Mesothelial cell of epicardium (in vitro differentiated cells): Measurements from ENCODE around the gene RHOU. TPM values are rescaled to one million over a fixed set of nuclear protein-coding genes. Genes with fewer than 3 reads are reported as not detected.

Source experiments
- DNase-seq, 2 experiments: peaks; one replicate each; pipeline ENCODE4 v3.0.0; 2021; ENCODE audit warnings: low spot score in 2 of 2; ENCODE audit not compliant: unreplicated experiment in 2 of 2
- H3K27ac Mint-ChIP-seq: 2 replicates; pipeline ENCODE4 v1.8.0; 2021; ENCODE audit warnings: mixed read lengths
- H3K27me3 Mint-ChIP-seq: 2 replicates; pipeline ENCODE4 v1.8.0; 2021; ENCODE audit warnings: low read depth, mixed read lengths
- H3K36me3 Mint-ChIP-seq: 2 replicates; pipeline ENCODE4 v1.8.0; 2021; ENCODE audit warnings: mixed read lengths
- H3K4me1 Mint-ChIP-seq: 2 replicates; pipeline ENCODE4 v1.8.0; 2021; ENCODE audit warnings: mixed read lengths
- H3K4me3 Mint-ChIP-seq: 2 replicates; pipeline ENCODE4 v1.8.0; 2021; ENCODE audit warnings: mild to moderate bottlenecking, moderate library complexity, mixed read lengths
- H3K9me3 Mint-ChIP-seq: 2 replicates; pipeline ENCODE4 v1.8.0; 2021; ENCODE audit warnings: mixed read lengths
- total RNA-seq: library from RNA; stranded (reverse); gene quantifications from 3 replicates; pipeline ENCODE4 v1.2.1, GENCODE V29; 2021
- TF ChIP-seq, protein P1 (sequence below): fragments of 200-600 bp; sonication (generic); IDR thresholded peaks from one replicate; pipeline ENCODE4 v1.5.0; 2021; ENCODE audit warnings: antibody characterized with exemption; ENCODE audit not compliant: unreplicated experiment

RHOU gene
- total RNA-seq, 1 donor from 2014 or later, result 39.8 TPM

DNA sequence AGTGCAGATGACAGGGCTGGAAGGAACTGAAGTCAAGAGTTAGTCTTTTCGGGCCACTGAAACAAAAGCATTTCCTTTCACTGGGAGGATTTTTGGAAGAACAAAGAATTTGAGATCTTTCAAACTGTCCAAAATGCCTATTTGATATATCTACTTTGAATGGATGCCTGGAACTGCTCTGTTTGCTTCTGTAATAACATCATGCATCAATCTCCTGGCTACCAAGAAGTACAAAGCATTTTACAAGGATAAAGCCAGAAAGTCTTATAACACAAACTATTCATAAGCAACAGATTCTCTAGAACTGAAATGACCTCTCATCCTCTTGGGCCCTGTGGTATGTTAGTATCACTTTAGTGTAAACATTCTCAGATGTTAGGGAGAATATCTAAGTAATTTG, 18.2 kb upstream of the RHOU start:
- H3K27ac Mint-ChIP-seq, result peak overlapping the region; percentile 69

GRCh38 chr1:228721407-228721806, 13.9 kb upstream of the RHOU start:
- DNase-seq, result no peak
- no peaks in the 10 kb centered on the region for H3K36me3 Mint-ChIP-seq

More for the DNA sequence above, 18.2 kb upstream of the RHOU start:
- Mint-ChIP-seq H3K4me3 (no peak overlapping the region), H3K36me3 (no peaks in the 10 kb centered on the region), H3K27me3 (no peaks in the 10 kb centered on the region), H3K4me1 (peaks cover 11% of the 10 kb centered on the region), H3K9me3 (peaks cover 4% of the 10 kb centered on the region)
- no peak for DNase-seq
- TF ChIP-seq, protein P1, sequence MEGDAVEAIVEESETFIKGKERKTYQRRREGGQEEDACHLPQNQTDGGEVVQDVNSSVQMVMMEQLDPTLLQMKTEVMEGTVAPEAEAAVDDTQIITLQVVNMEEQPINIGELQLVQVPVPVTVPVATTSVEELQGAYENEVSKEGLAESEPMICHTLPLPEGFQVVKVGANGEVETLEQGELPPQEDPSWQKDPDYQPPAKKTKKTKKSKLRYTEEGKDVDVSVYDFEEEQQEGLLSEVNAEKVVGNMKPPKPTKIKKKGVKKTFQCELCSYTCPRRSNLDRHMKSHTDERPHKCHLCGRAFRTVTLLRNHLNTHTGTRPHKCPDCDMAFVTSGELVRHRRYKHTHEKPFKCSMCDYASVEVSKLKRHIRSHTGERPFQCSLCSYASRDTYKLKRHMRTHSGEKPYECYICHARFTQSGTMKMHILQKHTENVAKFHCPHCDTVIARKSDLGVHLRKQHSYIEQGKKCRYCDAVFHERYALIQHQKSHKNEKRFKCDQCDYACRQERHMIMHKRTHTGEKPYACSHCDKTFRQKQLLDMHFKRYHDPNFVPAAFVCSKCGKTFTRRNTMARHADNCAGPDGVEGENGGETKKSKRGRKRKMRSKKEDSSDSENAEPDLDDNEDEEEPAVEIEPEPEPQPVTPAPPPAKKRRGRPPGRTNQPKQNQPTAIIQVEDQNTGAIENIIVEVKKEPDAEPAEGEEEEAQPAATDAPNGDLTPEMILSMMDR, result no peak

DNA sequence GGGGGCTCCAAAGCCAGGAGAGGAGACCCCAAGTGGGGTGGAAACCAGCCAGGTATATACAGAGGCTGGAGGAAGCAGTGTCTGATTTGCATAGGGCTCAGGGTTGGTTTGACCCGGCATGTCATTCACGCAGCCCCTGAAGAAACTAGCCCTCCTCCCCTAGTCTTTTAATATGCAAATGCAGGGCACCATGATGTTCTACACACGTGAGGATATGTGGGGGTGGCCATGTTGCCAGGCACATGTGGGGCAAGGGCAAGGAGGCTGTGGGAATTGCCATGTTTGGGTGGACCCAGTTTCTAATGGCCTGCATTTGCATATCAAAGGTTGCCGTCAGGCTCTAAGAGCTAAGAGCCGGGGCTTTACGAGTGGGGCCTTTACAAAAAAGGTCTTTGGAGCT, 12.0 kb upstream of the RHOU start:
- no peak for DNase-seq
- H3K4me3 Mint-ChIP-seq, result no peak overlapping the region
- H3K27me3 Mint-ChIP-seq, result no peaks in the 10 kb centered on the region
- no peak overlapping the region for H3K27ac Mint-ChIP-seq
- H3K4me1 Mint-ChIP-seq, result peaks cover 8% of the 10 kb centered on the region
- H3K9me3 Mint-ChIP-seq, result no peaks in the 10 kb centered on the region
- no peaks in the 10 kb centered on the region for H3K36me3 Mint-ChIP-seq
- TF ChIP-seq, protein P1, result no peak

More at GRCh38 chr1:228721407-228721806, 13.9 kb upstream of the RHOU start:
- Mint-ChIP-seq H3K9me3 (no peaks in the 10 kb centered on the region), H3K4me1 (peaks cover 11% of the 10 kb centered on the region), H3K27ac (no peak overlapping the region), H3K4me3 (no peak overlapping the region), H3K27me3 (no peaks in the 10 kb centered on the region)
- TF ChIP-seq, protein P1, result no peak

DNA sequence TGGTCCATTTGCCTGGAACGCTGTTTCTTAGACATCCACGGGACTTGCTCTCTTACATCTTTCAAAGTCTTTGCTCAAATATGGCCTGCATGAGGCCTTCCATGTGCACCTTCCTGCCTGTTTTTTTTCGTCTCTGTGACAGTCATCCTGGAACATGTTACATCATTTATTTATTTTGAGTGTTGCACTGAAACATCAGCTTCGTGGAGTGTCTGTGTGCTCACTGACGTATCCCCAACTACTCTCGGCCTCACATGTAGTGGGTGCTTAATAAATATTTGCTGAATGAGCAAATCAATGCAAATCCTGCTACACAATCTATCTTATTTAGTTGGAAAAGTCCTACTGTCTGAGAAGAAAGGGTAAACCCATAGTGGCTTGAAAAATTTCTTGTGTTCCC, 11.4 kb upstream of the RHOU start:
- Mint-ChIP-seq H3K4me3 (no peak overlapping the region), H3K4me1 (peaks cover 8% of the 10 kb centered on the region), H3K27ac (no peak overlapping the region), H3K27me3 (no peaks in the 10 kb centered on the region), H3K36me3 (no peaks in the 10 kb centered on the region), H3K9me3 (no peaks in the 10 kb centered on the region)
- TF ChIP-seq, protein P1, result no peak
- no peak for DNase-seq

- Mint-ChIP-seq H3K27me3 (no peaks in the 10 kb centered on the region), H3K4me1 (peaks cover 8% of the 10 kb centered on the region), H3K9me3 (no peaks in the 10 kb centered on the region), H3K36me3 (no peaks in the 10 kb centered on the region), H3K27ac (no peak overlapping the region), H3K4me3 (no peak overlapping the region)
- no peak for DNase-seq
- TF ChIP-seq, protein P1, result no peak
These were observed 10.1 kb upstream of the RHOU start for GRCh38 chr1:228725178-228725577.

- Mint-ChIP-seq H3K27ac (peak overlapping the region; percentile 2), H3K36me3 (no peaks in the 10 kb centered on the region), H3K9me3 (no peaks in the 10 kb centered on the region), H3K27me3 (no peaks in the 10 kb centered on the region), H3K4me3 (no peak overlapping the region), H3K4me1 (peaks cover 8% of the 10 kb centered on the region)
- TF ChIP-seq, protein P1, result no peak
- DNase-seq, result no peak
These were observed 7.6 kb upstream of the RHOU start for GRCh38 chr1:228727681-228728171.
